K562 (cell line): ENCODE data around the gene HOTAIR. TPM values are rescaled to one million over a fixed set of nuclear protein-coding genes. Genes with fewer than 3 reads are reported as not detected.

Source experiments
- CREM ChIP-seq: IDR thresholded peaks from 2 replicates; pipeline ENCODE4 v1.6.1; 2014; ENCODE audit warnings: antibody characterized with exemption, low read depth
- DPF2 ChIP-seq: fragments of 450-650 bp; IDR thresholded peaks from 2 replicates; pipeline ENCODE4 v1.6.1; 2016
- MAFG ChIP-seq: fragments of 450-650 bp; conservative IDR thresholded peaks from 2 replicates; pipeline ENCODE4 v1.6.1; 2016; ENCODE audit warnings: missing genetic modification characterization, missing compliant biosample characterization
- MYBL2 ChIP-seq, 2 experiments: fragments of 450-650 bp in 1 of 2; sonication (generic) in 1 of 2; formaldehyde crosslinking in 1 of 2; IDR thresholded peaks; 2 replicates each; pipeline versions ENCODE4 v1.6.1 to v1.8.1; 2017 to 2022; ENCODE audit warnings: borderline replicate concordance in 1 of 2, inconsistent platforms in 1 of 2, low read depth in 1 of 2, mild to moderate bottlenecking in 1 of 2, missing genetic modification reagents in 1 of 2, moderate library complexity in 1 of 2
- NRF1 ChIP-seq, 2 experiments: fragments of 450-650 bp; IDR thresholded peaks in 1 of 2; conservative IDR thresholded peaks in 1 of 2; 2 replicates each; pipeline ENCODE4 v1.6.1; 2014; ENCODE audit warnings: mild to moderate bottlenecking in 2 of 2
- PHB ChIP-seq: fragments of 250-450 bp; sonication (Bioruptor Pico); IDR thresholded peaks from 2 replicates; pipeline ENCODE4 v1.5.0; 2021
- PREB ChIP-seq: sonication (generic); formaldehyde crosslinking; IDR thresholded peaks from 2 replicates; pipeline ENCODE4 v1.8.1; 2023; ENCODE audit warnings: mild to moderate bottlenecking, missing genetic modification reagents
- RUNX1 ChIP-seq: sonication (generic); IDR thresholded peaks from 2 replicates; pipeline ENCODE4 v1.6.1; 2016; ENCODE audit warnings: antibody characterized with exemption, low read depth
- SAFB2 ChIP-seq: fragments of 200-400 bp; formaldehyde crosslinking; IDR thresholded peaks from 2 replicates; pipeline ENCODE4 v1.6.1; 2018; ENCODE audit warnings: borderline replicate concordance, low read length, low read depth, moderate library complexity; ENCODE audit not compliant: severe bottlenecking
- ZFP1 ChIP-seq: fragments of 450-650 bp; formaldehyde crosslinking; IDR thresholded peaks from 2 replicates; pipeline ENCODE4 v1.4.0; 2020; ENCODE audit warnings: mild to moderate bottlenecking, mixed read lengths
- ZNF124 ChIP-seq: sonication (generic); formaldehyde crosslinking; IDR thresholded peaks from 2 replicates; pipeline ENCODE4 v1.8.1; 2022; ENCODE audit warnings: missing genetic modification reagents
- ZNF217 ChIP-seq: sonication (generic); formaldehyde crosslinking; IDR thresholded peaks from 2 replicates; pipeline ENCODE4 v1.8.0; 2022; ENCODE audit warnings: mild to moderate bottlenecking, missing genetic modification reagents
- ZNF431 ChIP-seq: sonication (generic); formaldehyde crosslinking; IDR thresholded peaks from 2 replicates; pipeline ENCODE4 v1.8.0; 2022; ENCODE audit warnings: mild to moderate bottlenecking, missing genetic modification reagents
- polyA plus RNA-seq, 8 experiments: library from polyadenylated mRNA; depleted of rRNA in 4 of 8; stranded (reverse) in 5 of 8; unstranded in 3 of 8; fragments of >200 nt; fragmentation: Nextera tagmentation in 2 of 8; fragmentation: Illumina TruSeq in 1 of 8; extraction: Ambion mirVana in 2 of 8; extraction: Trizol in 1 of 8; gene quantifications; 2 replicates each; pipeline versions ENCODE4 v1.2.1 to v1.2.3, GENCODE V29; 2011 to 2014; ENCODE audit warnings: inconsistent platforms in 1 of 8, missing spikeins in 1 of 8
- total RNA-seq, 7 experiments: library from RNA; depleted of rRNA in 6 of 7; stranded (reverse); fragments of >200 nt in 6 of 7; fragmentation: Illumina TruSeq in 2 of 7; extraction: Trizol in 2 of 7; gene quantifications; 2 replicates each; pipeline versions ENCODE4 v1.2.1 to v1.2.3, GENCODE V29; 2011 to 2021; ENCODE audit warnings: low replicate concordance in 1 of 7
- TF ChIP-seq, protein P1 (sequence below): fragments of 450-650 bp; IDR thresholded peaks from 2 replicates; pipeline ENCODE4 v1.6.1; 2017; ENCODE audit warnings: antibody characterized with exemption
- TF ChIP-seq, protein P2 (sequence below): fragments of 450-650 bp; conservative IDR thresholded peaks from 2 replicates; pipeline ENCODE4 v1.6.1; 2016; ENCODE audit warnings: missing genetic modification characterization, low read depth, mild to moderate bottlenecking, control low read depth, missing compliant biosample characterization
- TF ChIP-seq, protein P3 (sequence below): sonication (generic); formaldehyde crosslinking; IDR thresholded peaks from 2 replicates; pipeline ENCODE4 v1.8.1; 2022; ENCODE audit warnings: missing genetic modification reagents
- TF ChIP-seq, protein P4 (sequence below): sonication (generic); formaldehyde crosslinking; IDR thresholded peaks from 2 replicates; pipeline ENCODE4 v1.8.1; 2022; ENCODE audit warnings: missing genetic modification reagents
- TF ChIP-seq, protein P5 (sequence below): fragments of 450-650 bp; IDR thresholded peaks from 2 replicates; pipeline ENCODE4 v1.6.1; 2018; ENCODE audit warnings: mild to moderate bottlenecking, low read depth; ENCODE audit not compliant: partially characterized antibody

HOTAIR gene
- total and polyA plus RNA-seq, 9 of the 15 experiments (the other 6 are each of a cell fraction or from before 2014, with no cell fraction given), result 0.04 TPM; not detected in 8

DNA sequence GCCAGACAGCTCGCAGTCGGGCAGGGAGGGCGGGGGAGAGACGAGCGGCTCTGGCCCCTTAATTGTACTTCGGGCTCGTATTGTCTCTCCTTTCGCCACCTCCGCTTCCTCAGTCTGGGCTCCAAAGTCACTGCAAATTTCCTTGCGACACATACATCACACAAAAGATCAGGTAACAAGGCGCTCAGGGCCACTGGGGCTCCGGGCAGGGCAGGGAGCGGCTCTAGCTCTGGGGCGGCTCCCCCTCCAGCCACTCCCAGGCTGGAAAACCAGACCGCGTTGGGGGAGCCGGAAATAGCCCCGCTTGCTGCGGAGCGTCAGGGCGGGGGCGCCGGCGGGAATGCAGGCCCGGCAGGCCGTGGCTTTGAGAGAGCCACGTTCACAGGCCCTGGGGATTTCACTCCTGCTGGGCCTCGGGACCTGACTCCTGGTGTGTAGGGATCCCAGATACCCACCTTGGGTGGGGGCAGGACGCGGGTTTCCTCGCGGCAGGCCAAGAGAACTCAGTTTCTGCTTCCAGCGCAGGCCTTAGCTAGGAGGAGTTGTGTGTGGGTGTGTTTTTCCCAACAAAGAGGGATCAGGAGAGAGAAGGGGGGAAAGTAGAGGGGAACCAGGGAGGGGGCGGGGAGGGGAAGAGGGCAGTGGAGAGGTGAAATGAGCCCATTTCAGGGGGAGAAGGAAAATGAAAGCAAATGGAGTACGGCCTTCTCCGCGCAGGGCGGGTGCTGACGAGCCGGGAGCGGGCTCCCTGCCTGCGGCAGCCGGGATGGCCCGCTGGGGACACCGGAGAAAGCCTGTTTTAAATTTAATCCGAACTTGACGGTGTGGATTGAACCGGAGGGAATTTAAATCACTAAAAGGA, 20.9 kb upstream of the HOTAIR start (continued):
- TF ChIP-seq, protein P1, sequence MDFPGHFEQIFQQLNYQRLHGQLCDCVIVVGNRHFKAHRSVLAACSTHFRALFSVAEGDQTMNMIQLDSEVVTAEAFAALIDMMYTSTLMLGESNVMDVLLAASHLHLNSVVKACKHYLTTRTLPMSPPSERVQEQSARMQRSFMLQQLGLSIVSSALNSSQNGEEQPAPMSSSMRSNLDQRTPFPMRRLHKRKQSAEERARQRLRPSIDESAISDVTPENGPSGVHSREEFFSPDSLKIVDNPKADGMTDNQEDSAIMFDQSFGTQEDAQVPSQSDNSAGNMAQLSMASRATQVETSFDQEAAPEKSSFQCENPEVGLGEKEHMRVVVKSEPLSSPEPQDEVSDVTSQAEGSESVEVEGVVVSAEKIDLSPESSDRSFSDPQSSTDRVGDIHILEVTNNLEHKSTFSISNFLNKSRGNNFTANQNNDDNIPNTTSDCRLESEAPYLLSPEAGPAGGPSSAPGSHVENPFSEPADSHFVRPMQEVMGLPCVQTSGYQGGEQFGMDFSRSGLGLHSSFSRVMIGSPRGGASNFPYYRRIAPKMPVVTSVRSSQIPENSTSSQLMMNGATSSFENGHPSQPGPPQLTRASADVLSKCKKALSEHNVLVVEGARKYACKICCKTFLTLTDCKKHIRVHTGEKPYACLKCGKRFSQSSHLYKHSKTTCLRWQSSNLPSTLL, result no peak
- TF ChIP-seq, protein P2, sequence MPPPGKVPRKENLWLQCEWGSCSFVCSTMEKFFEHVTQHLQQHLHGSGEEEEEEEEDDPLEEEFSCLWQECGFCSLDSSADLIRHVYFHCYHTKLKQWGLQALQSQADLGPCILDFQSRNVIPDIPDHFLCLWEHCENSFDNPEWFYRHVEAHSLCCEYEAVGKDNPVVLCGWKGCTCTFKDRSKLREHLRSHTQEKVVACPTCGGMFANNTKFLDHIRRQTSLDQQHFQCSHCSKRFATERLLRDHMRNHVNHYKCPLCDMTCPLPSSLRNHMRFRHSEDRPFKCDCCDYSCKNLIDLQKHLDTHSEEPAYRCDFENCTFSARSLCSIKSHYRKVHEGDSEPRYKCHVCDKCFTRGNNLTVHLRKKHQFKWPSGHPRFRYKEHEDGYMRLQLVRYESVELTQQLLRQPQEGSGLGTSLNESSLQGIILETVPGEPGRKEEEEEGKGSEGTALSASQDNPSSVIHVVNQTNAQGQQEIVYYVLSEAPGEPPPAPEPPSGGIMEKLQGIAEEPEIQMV (tag), result no peak
- TF ChIP-seq MYBL2 (IDR thresholded peaks at IDR 0.05; ENCODE audit: low read depth), result no peak
- TF ChIP-seq MYBL2 (CRISPR knock-in tag; IDR thresholded peaks at IDR 0.05; ENCODE audit: borderline replicate concordance), result no peak
- no peak for TF ChIP-seq RUNX1
- peak; percentile 17; the same call in 1 of the 2 replicates for TF ChIP-seq DPF2
- TF ChIP-seq MAFG (tag), result no peak
- no peak for TF ChIP-seq ZNF431
- TF ChIP-seq PHB (CRISPR knock-in tag), result no peak
- TF ChIP-seq PREB (CRISPR knock-in tag), result no peak
- TF ChIP-seq, protein P3, sequence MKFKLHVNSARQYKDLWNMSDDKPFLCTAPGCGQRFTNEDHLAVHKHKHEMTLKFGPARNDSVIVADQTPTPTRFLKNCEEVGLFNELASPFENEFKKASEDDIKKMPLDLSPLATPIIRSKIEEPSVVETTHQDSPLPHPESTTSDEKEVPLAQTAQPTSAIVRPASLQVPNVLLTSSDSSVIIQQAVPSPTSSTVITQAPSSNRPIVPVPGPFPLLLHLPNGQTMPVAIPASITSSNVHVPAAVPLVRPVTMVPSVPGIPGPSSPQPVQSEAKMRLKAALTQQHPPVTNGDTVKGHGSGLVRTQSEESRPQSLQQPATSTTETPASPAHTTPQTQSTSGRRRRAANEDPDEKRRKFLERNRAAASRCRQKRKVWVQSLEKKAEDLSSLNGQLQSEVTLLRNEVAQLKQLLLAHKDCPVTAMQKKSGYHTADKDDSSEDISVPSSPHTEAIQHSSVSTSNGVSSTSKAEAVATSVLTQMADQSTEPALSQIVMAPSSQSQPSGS (CRISPR knock-in tag), result no peak
- no peak for TF ChIP-seq ZNF217
- TF ChIP-seq, protein P4, sequence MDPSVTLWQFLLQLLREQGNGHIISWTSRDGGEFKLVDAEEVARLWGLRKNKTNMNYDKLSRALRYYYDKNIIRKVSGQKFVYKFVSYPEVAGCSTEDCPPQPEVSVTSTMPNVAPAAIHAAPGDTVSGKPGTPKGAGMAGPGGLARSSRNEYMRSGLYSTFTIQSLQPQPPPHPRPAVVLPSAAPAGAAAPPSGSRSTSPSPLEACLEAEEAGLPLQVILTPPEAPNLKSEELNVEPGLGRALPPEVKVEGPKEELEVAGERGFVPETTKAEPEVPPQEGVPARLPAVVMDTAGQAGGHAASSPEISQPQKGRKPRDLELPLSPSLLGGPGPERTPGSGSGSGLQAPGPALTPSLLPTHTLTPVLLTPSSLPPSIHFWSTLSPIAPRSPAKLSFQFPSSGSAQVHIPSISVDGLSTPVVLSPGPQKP (CRISPR knock-in tag), result no peak
- TF ChIP-seq CREM, result peak; percentile 32; the same call in 1 of the 2 replicates
- no peak for TF ChIP-seq ZFP1
- no peak for TF ChIP-seq ZNF124
- 0 out of 4 replicates have a peak, but pooled peaks of 1 of the 2 experiments have one; percentile 28 for TF ChIP-seq NRF1 (conservative IDR thresholded peaks at IDR 0.05 in 1 of 2, IDR thresholded peaks at IDR 0.05 in 1 of 2)
- no peak for TF ChIP-seq SAFB2
- TF ChIP-seq, protein P5, sequence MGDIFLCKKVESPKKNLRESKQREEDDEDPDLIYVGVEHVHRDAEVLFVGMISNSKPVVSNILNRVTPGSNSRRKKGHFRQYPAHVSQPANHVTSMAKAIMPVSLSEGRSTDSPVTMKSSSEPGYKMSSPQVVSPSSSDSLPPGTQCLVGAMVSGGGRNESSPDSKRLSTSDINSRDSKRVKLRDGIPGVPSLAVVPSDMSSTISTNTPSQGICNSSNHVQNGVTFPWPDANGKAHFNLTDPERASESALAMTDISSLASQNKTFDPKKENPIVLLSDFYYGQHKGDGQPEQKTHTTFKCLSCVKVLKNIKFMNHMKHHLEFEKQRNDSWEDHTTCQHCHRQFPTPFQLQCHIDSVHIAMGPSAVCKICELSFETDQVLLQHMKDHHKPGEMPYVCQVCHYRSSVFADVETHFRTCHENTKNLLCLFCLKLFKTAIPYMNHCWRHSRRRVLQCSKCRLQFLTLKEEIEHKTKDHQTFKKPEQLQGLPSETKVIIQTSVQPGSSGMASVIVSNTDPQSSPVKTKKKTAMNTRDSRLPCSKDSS, result no peak
